Measurements from ENCODE around the gene LCE1D.

GRCh38 chr1:152770411-152770810 is 26.1 kb upstream of the LCE1D start:
- TF ChIP-seq POLR2AphosphoS5 (IDR thresholded peaks at IDR 0.05; ENCODE audit: low read depth, low read length) (no peak), POLR2A (IDR thresholded peaks at IDR 0.05; ENCODE audit: low read depth, low read length) (no peak), TAF1 (IDR thresholded peaks at IDR 0.05; ENCODE audit: low read depth, low read length) (no peak), SPI1 (IDR thresholded peaks at IDR 0.05; ENCODE audit: low read depth, low read length) (no peak)
